ENCODE results near the gene DYNLT1.

The DYNLT1 gene

DNA sequence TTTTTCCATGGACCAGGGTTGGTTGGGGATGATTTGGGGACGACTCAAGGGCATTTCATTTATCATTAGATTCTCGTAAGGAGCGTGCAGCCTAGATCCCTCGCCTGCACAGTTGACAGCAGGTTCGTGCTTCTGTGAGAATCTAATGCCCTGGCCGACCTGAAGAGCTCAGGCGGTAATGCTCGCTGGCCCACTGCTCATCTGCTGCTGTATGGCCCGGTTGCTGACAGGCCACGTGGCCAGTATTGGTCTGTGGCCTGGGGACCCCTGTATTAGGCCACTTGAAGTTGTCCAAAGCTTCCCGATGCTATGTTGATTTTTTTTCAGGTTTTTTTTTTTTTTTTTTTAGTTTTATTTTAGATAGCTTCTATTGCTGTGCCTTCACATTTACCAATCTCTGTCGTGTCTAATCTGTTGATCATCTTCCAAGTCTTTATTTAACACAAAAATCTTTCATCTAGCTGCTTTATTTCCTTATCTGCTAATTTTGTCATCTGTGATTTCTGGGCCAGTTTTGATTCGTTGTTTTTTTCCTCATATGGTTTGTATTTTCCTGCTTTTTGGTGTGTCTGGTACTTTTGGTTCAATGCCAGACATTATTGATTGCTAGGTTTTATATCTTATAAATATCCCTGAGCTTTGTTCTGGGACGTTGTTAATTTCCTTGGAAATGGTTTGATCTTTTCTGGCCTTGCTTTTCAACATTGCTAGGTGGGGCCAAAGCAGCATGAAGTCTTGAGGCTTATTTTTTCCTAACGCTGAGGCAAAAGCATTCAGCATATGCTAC, 41.1 kb downstream of the DYNLT1 start:
- DNase-seq (ENCODE audit: low read depth in 1 of 2, low spot score in 1 of 2): no peak

DNA sequence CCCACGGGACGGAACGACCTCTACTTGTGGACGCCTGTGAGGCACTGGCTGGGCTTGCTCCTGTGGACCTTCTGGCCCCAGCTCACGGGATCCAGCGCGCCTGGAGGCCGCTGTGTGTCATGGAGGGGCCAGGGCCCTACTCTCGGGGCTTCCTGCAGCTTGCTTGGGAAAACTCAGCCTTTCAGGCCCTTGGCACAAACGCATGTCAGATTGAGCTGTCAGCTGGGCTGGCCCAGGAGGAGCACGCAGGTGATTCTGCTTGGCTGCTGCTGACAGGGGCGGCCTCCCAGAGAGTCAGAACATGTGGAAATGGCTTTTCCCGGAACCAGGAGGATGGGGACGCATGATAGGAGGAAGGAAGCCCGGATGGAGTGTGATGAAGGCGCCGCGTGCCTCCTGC, 44.9 kb downstream of the DYNLT1 start:
- DNase-seq (ENCODE audit: low read depth in 1 of 2, low spot score in 1 of 2): no peak

DNA sequence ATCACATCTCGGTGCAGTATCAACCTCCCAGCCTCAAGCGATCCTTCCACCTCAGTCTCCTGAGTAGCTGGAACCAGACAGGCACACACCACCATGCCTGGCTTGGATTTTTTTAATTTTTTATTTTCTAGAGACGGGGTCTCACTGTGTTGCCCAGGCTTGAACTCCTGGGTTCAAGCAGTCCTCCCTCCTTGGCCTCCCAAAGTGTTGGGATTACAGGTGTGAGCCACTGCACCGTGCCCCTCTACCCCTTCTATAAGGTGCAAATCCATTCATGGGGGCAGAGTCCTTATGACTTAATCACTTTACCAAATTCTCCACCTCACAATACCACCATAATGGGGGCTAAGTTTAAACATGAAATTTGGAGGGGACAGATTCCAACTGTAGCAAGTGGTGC, 47.0 kb downstream of the DYNLT1 start:
- DNase-seq (ENCODE audit: low read depth in 1 of 2, low spot score in 1 of 2): no peak

DNA sequence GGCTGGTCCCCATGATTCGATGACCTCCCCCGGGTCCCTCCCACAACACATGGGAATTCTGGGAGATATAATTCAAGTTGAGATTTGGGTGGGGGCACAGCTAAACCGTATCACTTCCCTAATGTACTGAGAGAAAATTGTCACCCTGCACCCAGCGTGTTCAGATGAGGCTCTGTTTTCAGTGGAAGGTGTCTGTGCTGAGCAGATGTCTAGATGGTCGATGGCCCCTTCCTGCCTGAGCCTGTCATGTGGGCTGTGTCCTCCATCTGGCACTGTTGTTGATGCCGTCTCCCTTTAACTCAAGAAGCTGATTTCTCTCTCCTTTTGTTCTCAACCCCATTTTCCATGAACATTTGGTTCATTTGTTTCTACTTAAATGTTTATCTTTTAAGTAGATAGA, 47.7 kb downstream of the DYNLT1 start:
- DNase-seq (ENCODE audit: low read depth in 1 of 2, low spot score in 1 of 2): no peak

DNA sequence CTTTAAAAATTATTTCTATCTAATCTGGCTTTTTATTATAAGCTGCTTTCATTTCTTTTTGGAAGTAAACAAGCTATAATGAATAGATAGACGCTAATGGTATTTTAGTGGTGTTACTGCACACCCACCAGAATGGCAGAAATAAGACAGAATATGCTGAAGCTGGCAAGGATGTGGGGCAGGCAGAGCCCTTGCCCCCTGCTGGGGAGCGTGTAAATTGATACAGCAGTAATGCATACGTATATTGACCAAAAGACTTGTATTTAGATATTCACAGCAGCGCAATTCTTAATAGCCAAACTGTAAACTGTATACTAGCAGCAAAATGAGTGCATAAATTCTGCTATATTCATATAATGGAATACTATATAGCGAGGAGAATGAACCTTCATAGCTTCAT, 49.3 kb downstream of the DYNLT1 start:
- DNase-seq (ENCODE audit: low read depth in 1 of 2, low spot score in 1 of 2): no peak

DNA sequence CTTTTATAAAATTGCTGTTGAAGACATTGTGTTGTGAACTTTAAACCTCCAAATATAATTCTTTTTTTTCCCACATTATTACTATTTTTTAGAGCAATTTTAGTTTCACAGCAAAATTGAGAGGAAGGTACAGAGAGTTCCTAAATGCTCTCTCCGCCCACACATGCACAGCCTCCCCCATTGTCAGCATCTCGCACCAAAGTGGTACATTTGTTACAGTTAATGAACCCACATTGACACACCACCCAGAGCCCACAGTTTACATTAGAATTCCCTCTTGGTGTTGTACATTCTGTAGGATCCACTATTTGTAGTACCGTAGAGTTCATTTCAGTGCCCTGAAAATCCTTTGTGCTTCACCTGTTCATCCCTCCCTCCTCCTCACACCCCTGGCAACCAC, 50.9 kb downstream of the DYNLT1 start:
- DNase-seq (ENCODE audit: low read depth in 1 of 2, low spot score in 1 of 2): no peak

DNA sequence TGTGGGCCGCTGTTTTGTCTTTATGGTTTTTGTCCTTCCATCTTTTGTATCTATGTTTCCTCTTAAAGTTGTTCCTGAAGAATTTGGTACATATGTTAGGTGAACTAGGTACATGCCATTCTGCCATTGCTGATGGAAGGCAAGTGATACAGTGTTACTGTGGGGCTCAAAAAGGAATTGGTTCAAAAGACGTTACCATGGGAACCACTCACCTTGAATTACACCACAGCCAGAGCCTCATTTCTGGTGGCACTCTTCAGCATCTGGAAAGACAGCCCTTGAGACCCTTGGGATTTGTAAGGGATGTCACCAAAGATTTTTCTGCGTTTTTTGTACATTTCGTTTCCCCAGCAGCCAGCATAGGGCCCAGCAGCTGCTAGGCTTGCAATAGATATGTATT, 52.7 kb downstream of the DYNLT1 start:
- no peak for DNase-seq (ENCODE audit: low read depth in 1 of 2, low spot score in 1 of 2)

DNA sequence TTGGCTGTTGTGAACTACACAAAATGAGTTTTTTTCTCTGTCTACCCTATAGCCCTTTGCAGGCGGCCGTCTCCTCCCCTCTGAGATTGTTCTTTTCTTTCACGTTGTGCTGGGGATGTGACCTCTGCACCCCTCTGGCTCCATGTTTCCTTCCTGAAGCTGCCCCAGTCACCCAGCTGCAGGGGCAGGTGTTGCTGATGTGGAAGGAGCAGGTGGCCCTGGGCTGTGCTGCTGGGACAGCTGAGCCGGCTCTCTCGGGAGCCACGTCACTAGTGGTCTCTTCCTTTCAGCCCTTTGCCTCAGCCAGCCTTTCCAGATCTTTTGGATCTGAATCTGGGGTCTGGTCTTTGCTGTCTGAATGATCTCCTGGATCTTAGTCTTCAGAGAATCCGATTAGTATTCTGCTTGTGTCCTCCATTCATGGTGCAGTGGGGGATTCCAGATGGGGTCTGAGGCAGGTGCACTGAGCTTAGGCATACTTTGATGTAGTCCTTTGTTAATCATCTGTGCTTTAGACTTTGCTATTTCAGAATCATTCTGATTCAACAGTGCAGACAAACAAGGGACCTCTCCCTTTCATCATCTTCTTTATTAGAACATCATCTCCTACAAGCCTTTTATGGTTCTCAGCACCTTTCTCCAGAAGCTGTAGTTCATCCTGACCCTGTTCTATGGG, 53.3 kb downstream of the DYNLT1 start:
- DNase-seq (ENCODE audit: low read depth in 1 of 2, low spot score in 1 of 2): no peak

DNA sequence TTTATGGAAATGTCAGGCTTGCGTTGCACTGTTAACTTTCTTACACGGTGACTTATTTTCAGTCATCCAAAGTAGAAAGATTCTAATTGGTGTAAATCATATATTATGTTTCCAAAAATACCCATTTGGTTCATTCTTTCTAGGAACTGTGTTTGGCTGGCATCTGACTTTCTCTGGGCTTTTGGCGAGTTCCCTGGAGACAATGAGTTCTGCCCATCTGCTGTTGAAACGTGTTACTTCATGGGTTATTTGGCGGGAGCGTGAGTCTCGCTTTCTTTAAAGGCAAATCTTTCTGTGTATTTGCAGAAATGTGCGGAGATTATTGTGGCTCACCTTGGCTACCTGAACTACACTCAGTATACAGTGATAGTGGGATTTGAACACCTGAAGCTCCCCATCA, 55.2 kb downstream of the DYNLT1 start:
- DNase-seq (ENCODE audit: low read depth in 1 of 2, low spot score in 1 of 2): no peak

DNA sequence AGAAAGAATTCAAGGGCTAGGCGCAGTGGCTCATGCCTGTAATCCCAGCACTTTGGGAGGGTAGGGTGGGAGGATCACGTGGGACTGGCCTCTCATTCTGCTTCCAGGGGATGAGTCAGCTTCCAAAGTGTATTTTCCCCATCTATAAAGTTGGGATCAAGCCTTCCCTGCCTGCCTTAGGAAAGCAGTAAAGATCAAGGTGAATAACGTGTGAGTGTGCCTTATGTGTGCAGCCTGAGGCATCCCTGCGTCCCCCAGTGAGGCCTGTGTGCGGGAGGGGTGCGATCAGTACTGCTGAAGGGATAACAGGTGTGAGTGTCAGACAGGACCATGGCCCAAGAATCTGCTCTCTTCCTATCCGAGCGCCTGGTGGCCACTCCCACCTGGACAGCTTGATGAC, 57.9 kb downstream of the DYNLT1 start:
- no peak for DNase-seq (ENCODE audit: low read depth in 1 of 2, low spot score in 1 of 2)

Measured in stimulated activated CD4-positive, alpha-beta T cell treated with anti-CD3 and anti-CD28 coated beads, Interleukin-15, amount 100 ng/mL, for 1 hour (primary cell).